HepG2 (cell line): ENCODE measurements around the gene CYP4F12. TPM values are rescaled to one million over a fixed set of nuclear protein-coding genes. Genes with fewer than 3 reads are reported as not detected.
A peak's percentile ranks its signal among the peaks of the same experiment; 100 is the strongest.

Source experiments
- ADNP ChIP-seq: sonication (generic); formaldehyde crosslinking; IDR thresholded peaks from 2 replicates; pipeline ENCODE4 v1.4.0; 2020; ENCODE audit warnings: missing genetic modification reagents
- AHR ChIP-seq: IDR thresholded peaks from 2 replicates; pipeline ENCODE4 v1.6.1; 2018; ENCODE audit warnings: missing genetic modification reagents, missing compliant biosample characterization
- CHD4 ChIP-seq: fragments of 200-600 bp; sonication (generic); IDR thresholded peaks from 2 replicates; pipeline ENCODE4 v1.7.0; 2017; ENCODE audit warnings: mild to moderate bottlenecking, low read length, borderline replicate concordance
- FOSL2 ChIP-seq: sonication (generic); formaldehyde crosslinking; IDR thresholded peaks from 2 replicates; pipeline ENCODE4 v1.4.0; 2020; ENCODE audit warnings: missing genetic modification reagents
- FUBP1 ChIP-seq: sonication (generic); formaldehyde crosslinking; IDR thresholded peaks from 2 replicates; pipeline ENCODE4 v1.5.1; 2020; ENCODE audit warnings: missing genetic modification reagents, mild to moderate bottlenecking, borderline replicate concordance
- GATAD1 ChIP-seq: IDR thresholded peaks from 2 replicates; pipeline ENCODE4 v1.6.1; 2016; ENCODE audit warnings: missing genetic modification reagents, missing compliant biosample characterization
- GTF2F1 ChIP-seq: fragments of 150-350 bp; IDR thresholded peaks from 2 replicates; pipeline ENCODE4 v1.6.1; 2014; ENCODE audit warnings: low read length
- HHEX ChIP-seq: IDR thresholded peaks from 2 replicates; pipeline ENCODE4 v1.6.1; 2016; ENCODE audit warnings: control low read depth
- MAFK ChIP-seq, 2 experiments: IDR thresholded peaks in 1 of 2; conservative IDR thresholded peaks in 1 of 2; 2 replicates each; pipeline ENCODE4 v1.6.1; 2011; ENCODE audit warnings: improper control_type of control experiment in 2 of 2, low read length in 2 of 2
- MIXL1 ChIP-seq: IDR thresholded peaks from 2 replicates; pipeline ENCODE4 v1.6.1; 2016
- MXD1 ChIP-seq: sonication (generic); formaldehyde crosslinking; IDR thresholded peaks from 2 replicates; pipeline ENCODE4 v1.4.0; 2020; ENCODE audit warnings: mild to moderate bottlenecking, missing genetic modification reagents
- NFE2L1 ChIP-seq: sonication (generic); formaldehyde crosslinking; IDR thresholded peaks from 2 replicates; pipeline ENCODE4 v1.4.0; 2020; ENCODE audit warnings: missing genetic modification reagents, mild to moderate bottlenecking, borderline replicate concordance
- PHF8 ChIP-seq: sonication (generic); formaldehyde crosslinking; IDR thresholded peaks from 2 replicates; pipeline ENCODE4 v1.5.0; 2020; ENCODE audit warnings: missing genetic modification reagents
- PITX1 ChIP-seq: sonication (generic); formaldehyde crosslinking; IDR thresholded peaks from 2 replicates; pipeline ENCODE4 v1.5.1; 2020; ENCODE audit warnings: mild to moderate bottlenecking, missing genetic modification reagents
- POLR2A ChIP-seq, 2 experiments: IDR thresholded peaks; 2 replicates each; pipeline ENCODE4 v1.6.1; 2011; ENCODE audit warnings: low read depth in 2 of 2, low read length in 2 of 2, mild to moderate bottlenecking in 1 of 2, moderate library complexity in 1 of 2; ENCODE audit not compliant: insufficient read depth in 1 of 2
- PPARG ChIP-seq: conservative IDR thresholded peaks from 2 replicates; pipeline ENCODE4 v1.6.1; 2016; ENCODE audit warnings: missing biosample characterization, missing genetic modification reagents
- PRMT3 ChIP-seq: sonication (generic); formaldehyde crosslinking; IDR thresholded peaks from 2 replicates; pipeline ENCODE4 v1.8.1; 2022; ENCODE audit warnings: low read depth, mild to moderate bottlenecking, moderate library complexity, missing genetic modification reagents, borderline replicate concordance
- RBM22 ChIP-seq: fragments of 200-400 bp; formaldehyde crosslinking; optimal IDR thresholded peaks from 2 replicates; pipeline ENCODE3; 2017; ENCODE audit warnings: mild to moderate bottlenecking, low read length, moderate library complexity
- RBM39 ChIP-seq: fragments of 200-400 bp; formaldehyde crosslinking; IDR thresholded peaks from one replicate; pipeline ENCODE4 v1.6.1; 2018; ENCODE audit warnings: antibody characterized with exemption, mild to moderate bottlenecking, low read depth, low read length; ENCODE audit not compliant: poor library complexity, severe bottlenecking
- SKI ChIP-seq: fragments of 450-650 bp; IDR thresholded peaks from one replicate; pipeline ENCODE4 v1.6.1; 2018; ENCODE audit warnings: mild to moderate bottlenecking; ENCODE audit not compliant: partially characterized antibody
- SRSF4 ChIP-seq: fragments of 200-400 bp; formaldehyde crosslinking; IDR thresholded peaks from one replicate; pipeline ENCODE4 v1.6.1; 2018; ENCODE audit warnings: mild to moderate bottlenecking, low read depth, low read length, moderate library complexity; ENCODE audit not compliant: poor library complexity, severe bottlenecking
- TCF7 ChIP-seq: sonication (generic); IDR thresholded peaks from 2 replicates; pipeline ENCODE4 v1.6.1; 2016; ENCODE audit warnings: antibody characterized with exemption, low read depth
- TP53 ChIP-seq: sonication (generic); formaldehyde crosslinking; conservative IDR thresholded peaks from 2 replicates; pipeline ENCODE4 v1.4.0; 2020; ENCODE audit warnings: missing genetic modification reagents
- ZBTB20 ChIP-seq: sonication (generic); formaldehyde crosslinking; IDR thresholded peaks from 2 replicates; pipeline ENCODE4 v1.8.1; 2023; ENCODE audit warnings: missing genetic modification reagents, low read depth, mild to moderate bottlenecking, borderline replicate concordance
- ZBTB7A ChIP-seq: sonication (generic); formaldehyde crosslinking; IDR thresholded peaks from 2 replicates; pipeline ENCODE4 v1.8.0; 2022; ENCODE audit warnings: mild to moderate bottlenecking, missing genetic modification reagents
- ZBTB8A ChIP-seq: sonication (generic); formaldehyde crosslinking; IDR thresholded peaks from 2 replicates; pipeline ENCODE4 v1.4.0; 2020; ENCODE audit warnings: mild to moderate bottlenecking, low read depth, missing genetic modification reagents, borderline replicate concordance
- ZMYM2 ChIP-seq: sonication (generic); formaldehyde crosslinking; IDR thresholded peaks from 2 replicates; pipeline ENCODE4 v1.8.0; 2022; ENCODE audit warnings: mild to moderate bottlenecking, missing genetic modification reagents
- ZNF598 ChIP-seq: sonication (generic); formaldehyde crosslinking; IDR thresholded peaks from 2 replicates; pipeline ENCODE4 v1.5.1; 2020; ENCODE audit warnings: mild to moderate bottlenecking, missing genetic modification reagents, borderline replicate concordance
- ZNF660 ChIP-seq: sonication (generic); formaldehyde crosslinking; IDR thresholded peaks from 2 replicates; pipeline ENCODE4 v1.5.1; 2020; ENCODE audit warnings: mild to moderate bottlenecking, low read depth, missing genetic modification reagents, borderline replicate concordance
- ZNF792 ChIP-seq: IDR thresholded peaks from 2 replicates; pipeline ENCODE4 v1.6.1; 2016
- ZSCAN5A ChIP-seq: sonication (generic); formaldehyde crosslinking; IDR thresholded peaks from 2 replicates; pipeline ENCODE4 v1.8.0; 2022; ENCODE audit warnings: mild to moderate bottlenecking, missing genetic modification reagents, borderline replicate concordance
- ZZZ3 ChIP-seq: sonication (generic); formaldehyde crosslinking; IDR thresholded peaks from 2 replicates; pipeline ENCODE4 v1.4.0; 2020; ENCODE audit warnings: missing genetic modification reagents, mild to moderate bottlenecking, borderline replicate concordance
- polyA plus RNA-seq, 8 experiments: library from polyadenylated mRNA; depleted of rRNA in 3 of 8; stranded (reverse) in 7 of 8; unstranded in 1 of 8; fragments of >200 nt; fragmentation: Illumina TruSeq in 4 of 8; extraction: Trizol in 4 of 8; gene quantifications; 2 replicates each; pipeline versions ENCODE4 v1.2.1 to v1.2.3, GENCODE V29; 2011 to 2016; ENCODE audit warnings: low read depth in 4 of 8, missing spikeins in 1 of 8, mixed read lengths in 1 of 8; ENCODE audit not compliant: insufficient read depth in 1 of 8
- total RNA-seq, 5 experiments: library from RNA; depleted of rRNA; stranded (reverse); fragments of >200 nt; fragmentation: Illumina TruSeq; extraction: Trizol; gene quantifications; 2 replicates each; pipeline ENCODE4 v1.2.3, GENCODE V29; 2016; ENCODE audit warnings: low read depth in 1 of 5

CYP4F12 gene
- total and polyA plus RNA-seq, 2 of the 13 experiments (the other 11 are each of a cell fraction or from before 2014, with no cell fraction given): 29.9 to 30.8 TPM

GRCh38 chr19:15631817-15632216 is 41.1 kb upstream of the CYP4F12 start (continued):
- TF ChIP-seq ZBTB20 (CRISPR knock-in tag) (no peak), AHR (no peak), ADNP (CRISPR knock-in tag) (no peak), CHD4 (no peak), RBM39 (no peak), PITX1 (no peak), NFE2L1 (CRISPR knock-in tag) (no peak), PHF8 (CRISPR knock-in tag) (no peak), ZZZ3 (CRISPR knock-in tag) (no peak), POLR2A (IDR thresholded peaks at IDR 0.05; ENCODE audit: insufficient read depth in 1 of 2, low read depth in 2 of 2, low read length in 2 of 2) (no peak), GTF2F1 (no peak), SRSF4 (no peak), ZBTB7A (CRISPR knock-in tag) (no peak), PRMT3 (CRISPR knock-in tag) (no peak), FUBP1 (CRISPR knock-in tag) (no peak), PPARG (CRISPR knock-in tag) (peak; percentile 51; the same call in 1 of the 2 replicates), ZNF660 (CRISPR knock-in tag) (no peak), HHEX (CRISPR knock-in tag) (no peak), ZNF598 (no peak), ZMYM2 (CRISPR knock-in tag) (no peak), MXD1 (CRISPR knock-in tag) (no peak), ZSCAN5A (CRISPR knock-in tag) (no peak), FOSL2 (CRISPR knock-in tag) (peak; percentile 44; the same call in 1 of the 2 replicates), TCF7 (no peak), TP53 (CRISPR knock-in tag) (no peak), RBM22 (no peak), GATAD1 (CRISPR knock-in tag) (no peak), ZNF792 (CRISPR knock-in tag) (0 out of 2 replicates have a peak, but pooled peaks have one; percentile 43), SKI (no peak), MAFK (conservative IDR thresholded peaks at IDR 0.05 in 1 of 2, IDR thresholded peaks at IDR 0.05 in 1 of 2; ENCODE audit: low read length in 2 of 2) (no peak), MIXL1 (CRISPR knock-in tag) (peak; percentile 62; the same call in 1 of the 2 replicates), ZBTB8A (CRISPR knock-in tag) (no peak)
